HPDE6-E6E7 (cell line): ENCODE measurements around the gene C4B.
"Not testable (repeated sequence)": the region's sequence is repeated elsewhere in the genome, so short reads cannot be mapped to it uniquely, and the experiment has no call there.

Experiments
- DNase-seq: peaks from one replicate; pipeline ENCODE4 v3.0.0; 2011; ENCODE audit warnings: missing footprints; ENCODE audit errors: extremely low spot score

The C4B gene

GRCh38 chr6:31980998-31981397 is 33.6 kb upstream of the C4B start:
- not testable (repeated sequence) for DNase-seq

GRCh38 chr6:31981744-31982143 is 32.9 kb upstream of the C4B start, which contains the start of gene C4A:
C4A (plus strand) TSS chr6:31982057; CDS start chr6:31982108, 51 bp downstream.
- DNase-seq = not testable (repeated sequence)

GRCh38 chr6:31989363-31989762 is 25.2 kb upstream of the C4B start:
- DNase-seq = not testable (repeated sequence)

GRCh38 chr6:31994421-31994820 is 20.2 kb upstream of the C4B start:
- DNase-seq = not testable (repeated sequence)

DNA sequence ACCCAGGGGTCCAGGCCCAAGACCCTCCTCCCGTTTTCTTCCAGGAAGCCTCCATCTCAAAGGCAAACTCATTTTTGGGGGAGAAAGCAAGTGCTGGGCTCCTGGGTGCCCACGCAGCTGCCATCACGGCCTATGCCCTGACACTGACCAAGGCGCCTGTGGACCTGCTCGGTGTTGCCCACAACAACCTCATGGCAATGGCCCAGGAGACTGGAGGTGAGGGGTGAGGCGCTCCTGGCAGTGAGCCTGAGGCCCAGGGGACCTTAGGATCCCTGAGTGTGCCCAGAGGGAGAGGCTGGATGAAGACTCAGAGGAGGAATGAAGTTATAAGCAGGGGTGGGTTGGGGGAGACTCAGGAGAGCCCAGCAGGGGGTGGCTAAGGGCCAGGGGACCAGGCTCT is 18.2 kb upstream of the C4B start:
- DNase-seq = not testable (repeated sequence)

- DNase-seq = not testable (repeated sequence)
Observed at GRCh38 chr6:32002546-32003268, 11.9 kb upstream of the C4B start.

GRCh38 chr6:32003301-32003700 is 11.3 kb upstream of the C4B start:
- not testable (repeated sequence) for DNase-seq

GRCh38 chr6:32004393-32004792 is 10.2 kb upstream of the C4B start:
- not testable (repeated sequence) for DNase-seq

- DNase-seq = not testable (repeated sequence)
Observed at GRCh38 chr6:32004864-32005537, 9.6 kb upstream of the C4B start.

DNA sequence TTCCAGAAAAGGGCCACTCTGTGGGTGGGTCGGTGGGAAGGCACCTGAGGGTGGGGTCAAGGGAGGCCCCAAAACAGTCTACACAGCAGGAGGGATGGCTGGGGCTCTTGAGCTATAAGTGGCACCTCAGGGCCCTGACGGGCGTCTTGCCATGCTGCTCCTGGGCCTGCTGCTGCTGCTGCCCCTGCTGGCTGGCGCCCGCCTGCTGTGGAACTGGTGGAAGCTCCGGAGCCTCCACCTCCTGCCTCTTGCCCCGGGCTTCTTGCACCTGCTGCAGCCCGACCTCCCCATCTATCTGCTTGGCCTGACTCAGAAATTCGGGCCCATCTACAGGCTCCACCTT is 9.1 kb upstream of the C4B start:
- DNase-seq = not testable (repeated sequence)

DNA sequence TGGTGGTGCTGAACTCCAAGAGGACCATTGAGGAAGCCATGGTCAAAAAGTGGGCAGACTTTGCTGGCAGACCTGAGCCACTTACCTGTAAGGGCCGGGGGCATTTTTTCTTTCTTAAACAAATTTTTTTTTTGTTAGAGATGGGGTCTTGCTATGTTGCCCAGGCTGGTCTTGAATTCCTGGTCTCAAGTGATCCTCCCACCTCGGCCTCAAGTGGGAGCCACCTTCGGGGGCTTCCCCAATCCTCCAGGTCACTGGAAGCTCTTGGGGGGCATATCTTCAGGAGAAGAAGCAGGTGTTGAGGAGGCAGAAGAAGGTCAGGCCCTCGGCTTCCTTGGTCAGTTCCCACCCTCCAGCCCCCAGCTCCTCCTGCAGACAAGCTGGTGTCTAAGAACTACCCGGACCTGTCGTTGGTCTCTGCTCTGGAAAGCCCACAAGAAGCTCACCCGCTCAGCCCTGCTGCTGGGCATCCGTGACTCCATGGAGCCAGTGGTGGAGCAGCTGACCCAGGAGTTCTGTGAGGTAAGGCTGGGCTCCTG is 8.5 kb upstream of the C4B start:
- not testable (repeated sequence) for DNase-seq

GRCh38 chr6:32007086-32007485 is 7.5 kb upstream of the C4B start:
- not testable (repeated sequence) for DNase-seq

- DNase-seq = not testable (repeated sequence)
Observed at GRCh38 chr6:32008037-32008436, 6.6 kb upstream of the C4B start.

- DNase-seq = not testable (repeated sequence)
Observed at GRCh38 chr6:32008616-32009015, 6.0 kb upstream of the C4B start.

- not testable (repeated sequence) for DNase-seq
Observed at GRCh38 chr6:32009537-32009936, 5.1 kb upstream of the C4B start.

DNA sequence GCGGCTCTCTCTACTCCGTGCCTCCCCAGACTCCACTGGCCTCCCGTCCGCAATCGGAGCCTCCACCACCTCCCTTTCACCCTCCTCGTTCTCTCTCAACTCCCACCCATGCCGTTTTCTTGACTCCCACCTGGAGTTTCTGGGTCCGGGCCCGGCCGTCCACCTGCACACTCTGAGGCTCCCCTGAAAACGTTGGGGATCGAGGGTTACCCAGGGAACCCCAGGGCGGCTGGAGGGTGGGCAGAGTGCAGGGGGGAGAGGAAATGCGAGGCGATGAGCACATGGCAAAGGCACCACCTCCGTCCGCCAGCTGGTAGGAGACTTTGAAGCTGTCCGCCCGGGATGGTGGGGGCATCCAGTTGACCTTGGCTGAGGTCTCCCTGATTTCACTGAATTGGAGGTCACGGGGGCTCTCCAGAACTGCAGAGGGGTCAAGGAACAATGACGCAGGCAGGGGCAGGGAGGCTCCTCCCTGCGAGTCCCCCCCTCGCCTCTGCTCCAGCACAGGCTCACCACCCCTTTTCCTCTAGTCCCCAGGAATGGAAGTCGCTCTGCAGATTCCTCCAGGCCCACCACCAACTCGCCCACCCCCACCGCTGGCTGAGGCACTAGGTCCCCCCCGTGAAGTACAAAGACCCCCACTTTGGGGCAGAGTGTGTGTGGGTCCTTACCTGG is 3.6 kb upstream of the C4B start:
- DNase-seq = not testable (repeated sequence)

GRCh38 chr6:32012941-32013617 is 1.5 kb upstream of the C4B start:
- DNase-seq = not testable (repeated sequence)

GRCh38 chr6:32013738-32014137 is 857 bp upstream of the C4B start:
- not testable (repeated sequence) for DNase-seq

DNA sequence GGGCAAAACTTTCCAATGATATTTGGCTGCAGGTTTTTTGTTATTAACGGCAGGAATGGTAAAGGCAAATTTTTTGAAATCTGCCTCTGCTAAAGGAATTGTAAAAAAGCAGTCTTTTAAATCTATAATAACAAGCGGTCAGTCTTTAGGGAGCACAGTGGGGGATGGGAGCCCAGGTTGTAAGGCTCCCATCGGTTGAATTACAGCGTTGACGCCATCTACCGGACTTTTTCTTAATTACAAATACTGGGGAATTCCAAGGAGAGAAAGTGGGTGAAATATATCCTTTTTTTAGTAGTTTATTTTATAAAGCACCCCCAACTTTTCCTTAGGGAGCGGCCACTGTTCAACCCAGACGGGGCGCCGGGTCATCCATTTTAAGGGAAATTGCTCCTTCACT is 7.5 kb downstream of the C4B start:
- not testable (repeated sequence) for DNase-seq

- not testable (repeated sequence) for DNase-seq
Observed at GRCh38 chr6:32028631-32029030, 14.0 kb downstream of the C4B start.

- not testable (repeated sequence) for DNase-seq
Observed at GRCh38 chr6:32029553-32029952, 15.0 kb downstream of the C4B start.
